GM18511 (cell line): ENCODE data around the gene ZBTB12.

ENCODE experiments used
- ATAC-seq: cut with Tn5 transposase; IDR thresholded peaks from one replicate; pipeline ENCODE4 v1.9.1; 2021; ENCODE audit warnings: mild to moderate bottlenecking, moderate library complexity; ENCODE audit not compliant: unreplicated experiment

The ZBTB12 gene

GRCh38 chr6:31897612-31898382, 4.1 kb downstream of the ZBTB12 start, which contains the start of gene EHMT2:
EHMT2 (minus strand) TSS chr6:31897698; CDS start chr6:31897677, 21 bp downstream.
- ATAC-seq: peak; percentile 58

GRCh38 chr6:31896856-31897611, 4.9 kb downstream of the ZBTB12 start:
- ATAC-seq: no peak

- ATAC-seq: no peak
Observed at GRCh38 chr6:31896493-31896855, 5.4 kb downstream of the ZBTB12 start.

- ATAC-seq: no peak
Observed at GRCh38 chr6:31892821-31893220, 9.1 kb downstream of the ZBTB12 start.

GRCh38 chr6:31889331-31889972, 12.4 kb downstream of the ZBTB12 start:
- ATAC-seq: no peak

GRCh38 chr6:31888276-31889258, 13.3 kb downstream of the ZBTB12 start:
- no peak for ATAC-seq

- no peak for ATAC-seq
Observed at GRCh38 chr6:31887173-31888007, 14.5 kb downstream of the ZBTB12 start.

- no peak for ATAC-seq
Observed at GRCh38 chr6:31886541-31886991, 15.3 kb downstream of the ZBTB12 start.

- ATAC-seq: no peak
Observed at GRCh38 chr6:31884528-31885035, 17.3 kb downstream of the ZBTB12 start.

GRCh38 chr6:31883676-31884075, 18.2 kb downstream of the ZBTB12 start:
- no peak for ATAC-seq

GRCh38 chr6:31882344-31882743, 19.5 kb downstream of the ZBTB12 start:
- no peak for ATAC-seq

- no peak for ATAC-seq
Observed at GRCh38 chr6:31881136-31881859, 20.6 kb downstream of the ZBTB12 start.

- ATAC-seq: no peak
Observed at GRCh38 chr6:31880616-31881015, 21.3 kb downstream of the ZBTB12 start.

- no peak for ATAC-seq
Observed at GRCh38 chr6:31879901-31880300, 22.0 kb downstream of the ZBTB12 start.

GRCh38 chr6:31879143-31879542, 22.7 kb downstream of the ZBTB12 start:
- no peak for ATAC-seq

GRCh38 chr6:31878726-31879125, 23.2 kb downstream of the ZBTB12 start, which contains the start of gene SLC44A4:
SLC44A4 (minus strand) TSS chr6:31878997; CDS start chr6:31878980, 17 bp downstream.
- no peak for ATAC-seq

- ATAC-seq: no peak
Observed at GRCh38 chr6:31878222-31878621, 23.7 kb downstream of the ZBTB12 start.

- ATAC-seq: no peak
Observed at GRCh38 chr6:31877651-31878161, 24.2 kb downstream of the ZBTB12 start.
